Retinal pigment epithelial cell (primary cell): Measurements from ENCODE around the gene PDHX.
A peak's percentile ranks its signal among the peaks of the same experiment; 100 is the strongest.

ENCODE experiments used
- DNase-seq: peaks from one replicate; pipeline ENCODE4 v3.0.0-alpha.2; 2010; ENCODE audit warnings: low read depth
- H3K4me3 ChIP-seq: 2 replicates; pipeline ENCODE4 v1.5.1; 2011; ENCODE audit warnings: mild to moderate bottlenecking, low read length, control low read depth, moderate library complexity
- CTCF ChIP-seq: conservative IDR thresholded peaks from 2 replicates; pipeline ENCODE4 v1.5.1; 2011; ENCODE audit warnings: low read depth, low read length, control low read depth, inconsistent platforms

Gene PDHX

GRCh38 chr11:34916015-34916842 lies at the start of gene PDHX, which contains the start of gene APIP:
TSS of gene PDHX (plus strand) at chr11:34916618. CDS start at chr11:34916656, 38 bp downstream.
TSS of gene APIP (minus strand) at chr11:34916379. CDS start at chr11:34916284, 95 bp downstream.
- DNase-seq, result peak; percentile 96
- no peak for TF ChIP-seq CTCF

DNA sequence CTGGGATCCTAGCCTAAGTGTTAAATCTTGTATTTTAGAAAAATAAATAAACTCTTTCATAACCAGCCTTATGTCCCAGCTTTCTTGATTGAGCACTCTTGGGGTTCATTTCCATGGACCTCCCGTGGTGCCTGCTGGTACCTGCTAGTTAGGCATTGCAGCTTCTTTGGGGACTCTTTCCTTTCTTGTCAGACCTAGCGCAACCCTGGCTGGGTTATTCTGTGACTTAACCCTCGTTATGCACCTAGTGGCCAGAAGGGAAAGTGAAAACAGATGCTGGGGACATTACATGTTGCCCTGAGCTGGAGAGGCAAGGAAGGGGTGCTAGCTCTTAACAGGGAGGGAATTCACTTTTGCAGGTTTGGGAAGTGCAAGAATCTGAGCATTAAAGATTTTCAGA lies 47.0 kb upstream of the PDHX start:
- DNase-seq, result no peak

More at GRCh38 chr11:34916015-34916842, at the start of gene PDHX, which contains the start of gene APIP:
- H3K4me3 ChIP-seq, result peak within 1 kb of the TSS; percentile 80

DNA sequence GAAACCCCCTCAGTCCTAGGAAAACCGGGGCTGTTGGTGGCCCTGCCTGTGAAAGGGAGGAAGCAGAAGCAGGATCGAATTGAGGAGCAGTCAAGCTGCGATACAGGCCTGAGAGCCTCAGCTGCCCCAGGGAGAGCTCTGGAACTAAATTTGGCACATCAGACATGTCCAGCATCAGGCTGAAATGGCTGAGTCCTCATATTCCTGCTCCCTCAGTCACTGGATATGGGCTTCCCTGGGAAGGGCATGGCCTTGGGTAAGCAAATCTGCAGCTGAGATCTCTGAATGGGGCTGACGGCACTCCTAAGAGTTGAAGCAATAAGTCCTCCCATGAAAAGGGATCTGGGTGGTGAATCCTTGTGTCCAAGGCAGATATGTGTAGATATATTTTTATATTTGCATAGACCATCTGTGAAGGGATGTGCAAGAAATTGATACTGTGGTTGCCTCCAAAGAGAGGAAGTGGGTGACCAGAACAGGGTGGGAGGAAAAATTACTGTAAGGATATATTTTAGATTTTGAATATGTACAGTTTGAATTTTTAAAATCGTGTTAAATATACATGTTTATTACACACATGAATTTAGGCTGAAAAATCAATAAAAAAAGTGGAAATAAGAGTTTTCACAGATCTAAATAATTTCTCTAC lies 45.7 kb upstream of the PDHX start:
- no peak for TF ChIP-seq CTCF

More for the DNA sequence above, 47.0 kb upstream of the PDHX start:
- TF ChIP-seq CTCF, result peak; percentile 35
- H3K4me3 ChIP-seq, result no peak overlapping the region

GRCh38 chr11:34874202-34874601 lies 42.2 kb upstream of the PDHX start:
- TF ChIP-seq CTCF, result no peak
- H3K4me3 ChIP-seq, result no peak overlapping the region
- no peak for DNase-seq

More for the DNA sequence above, 45.7 kb upstream of the PDHX start:
- no peak for DNase-seq
- H3K4me3 ChIP-seq, result no peak overlapping the region

- no peak for DNase-seq
- H3K4me3 ChIP-seq, result no peak overlapping the region
- TF ChIP-seq CTCF, result no peak
Measured at GRCh38 chr11:34877375-34877975, 38.9 kb upstream of the PDHX start.

GRCh38 chr11:34881900-34882299 lies 34.5 kb upstream of the PDHX start:
- TF ChIP-seq CTCF, result no peak
- no peak overlapping the region for H3K4me3 ChIP-seq
- DNase-seq, result no peak
